ENCODE results near the gene ZDHHC4.

The ZDHHC4 gene

DNA sequence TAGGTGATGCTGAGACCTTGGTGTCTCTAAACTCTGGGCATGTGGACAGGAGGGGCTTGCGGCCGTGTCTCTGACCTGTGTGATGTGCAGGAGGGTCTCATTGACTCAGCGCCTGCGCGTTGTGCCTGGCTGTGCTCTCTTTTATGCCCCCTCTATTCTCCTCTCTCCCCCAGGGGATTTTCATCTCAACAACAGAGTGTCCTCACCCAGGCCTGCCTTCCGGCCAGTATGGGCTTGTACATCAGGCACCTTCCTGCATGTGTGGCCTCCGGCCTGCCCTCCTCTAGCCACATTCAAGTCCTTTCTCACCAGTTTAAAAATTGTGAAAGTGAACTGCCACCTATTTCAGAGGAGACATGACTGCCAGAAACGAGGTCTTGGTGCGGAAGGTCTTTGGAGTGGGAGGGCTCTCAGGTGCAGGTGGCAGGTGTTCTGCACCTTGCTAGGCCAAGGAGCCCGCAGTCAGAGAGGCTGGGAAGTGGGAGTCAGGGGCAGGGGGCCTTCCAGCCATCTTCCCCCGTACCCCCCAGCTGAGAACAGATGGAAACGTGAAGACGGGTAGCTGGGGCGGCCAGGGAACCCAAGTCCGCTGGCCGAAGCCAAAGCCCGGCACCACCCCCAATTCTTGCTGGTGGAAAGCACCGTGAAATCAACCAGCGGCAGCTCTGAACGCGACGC, 12.0 kb downstream of the ZDHHC4 start:
- H3K36me3 ChIP-seq (ENCODE audit: control insufficient read depth in 2 of 2, insufficient read depth in 1 of 2, low read length in 2 of 2) = peaks cover 50 to 60% of the 10 kb centered on the region in 2 experiments
- H3K4me1 ChIP-seq (ENCODE audit: control insufficient read depth, insufficient read depth, low read length) = no peaks in the 10 kb centered on the region
- H3K4me3 ChIP-seq (ENCODE audit: low read depth, low read length) = no peak overlapping the region
- TF ChIP-seq, protein P1, sequence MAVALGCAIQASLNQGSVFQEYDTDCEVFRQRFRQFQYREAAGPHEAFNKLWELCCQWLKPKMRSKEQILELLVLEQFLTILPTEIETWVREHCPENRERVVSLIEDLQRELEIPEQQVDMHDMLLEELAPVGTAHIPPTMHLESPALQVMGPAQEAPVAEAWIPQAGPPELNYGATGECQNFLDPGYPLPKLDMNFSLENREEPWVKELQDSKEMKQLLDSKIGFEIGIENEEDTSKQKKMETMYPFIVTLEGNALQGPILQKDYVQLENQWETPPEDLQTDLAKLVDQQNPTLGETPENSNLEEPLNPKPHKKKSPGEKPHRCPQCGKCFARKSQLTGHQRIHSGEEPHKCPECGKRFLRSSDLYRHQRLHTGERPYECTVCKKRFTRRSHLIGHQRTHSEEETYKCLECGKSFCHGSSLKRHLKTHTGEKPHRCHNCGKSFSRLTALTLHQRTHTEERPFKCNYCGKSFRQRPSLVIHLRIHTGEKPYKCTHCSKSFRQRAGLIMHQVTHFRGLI (tag by site-specific recombination; IDR thresholded peaks at IDR 0.05) = peak; percentile 94
- no peak for TF ChIP-seq ZNF239 (tag by site-specific recombination; IDR thresholded peaks at IDR 0.05)
- TF ChIP-seq KLF9 (tag by site-specific recombination; IDR thresholded peaks at IDR 0.05; ENCODE audit: low read depth) = peak; percentile 24; the same call in 1 of the 2 replicates
- TF ChIP-seq, protein P2, sequence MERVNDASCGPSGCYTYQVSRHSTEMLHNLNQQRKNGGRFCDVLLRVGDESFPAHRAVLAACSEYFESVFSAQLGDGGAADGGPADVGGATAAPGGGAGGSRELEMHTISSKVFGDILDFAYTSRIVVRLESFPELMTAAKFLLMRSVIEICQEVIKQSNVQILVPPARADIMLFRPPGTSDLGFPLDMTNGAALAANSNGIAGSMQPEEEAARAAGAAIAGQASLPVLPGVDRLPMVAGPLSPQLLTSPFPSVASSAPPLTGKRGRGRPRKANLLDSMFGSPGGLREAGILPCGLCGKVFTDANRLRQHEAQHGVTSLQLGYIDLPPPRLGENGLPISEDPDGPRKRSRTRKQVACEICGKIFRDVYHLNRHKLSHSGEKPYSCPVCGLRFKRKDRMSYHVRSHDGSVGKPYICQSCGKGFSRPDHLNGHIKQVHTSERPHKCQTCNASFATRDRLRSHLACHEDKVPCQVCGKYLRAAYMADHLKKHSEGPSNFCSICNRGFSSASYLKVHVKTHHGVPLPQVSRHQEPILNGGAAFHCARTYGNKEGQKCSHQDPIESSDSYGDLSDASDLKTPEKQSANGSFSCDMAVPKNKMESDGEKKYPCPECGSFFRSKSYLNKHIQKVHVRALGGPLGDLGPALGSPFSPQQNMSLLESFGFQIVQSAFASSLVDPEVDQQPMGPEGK (tag by site-specific recombination; IDR thresholded peaks at IDR 0.05) = 0 out of 2 replicates have a peak, but pooled peaks have one; percentile 28
- TF ChIP-seq, protein P3, sequence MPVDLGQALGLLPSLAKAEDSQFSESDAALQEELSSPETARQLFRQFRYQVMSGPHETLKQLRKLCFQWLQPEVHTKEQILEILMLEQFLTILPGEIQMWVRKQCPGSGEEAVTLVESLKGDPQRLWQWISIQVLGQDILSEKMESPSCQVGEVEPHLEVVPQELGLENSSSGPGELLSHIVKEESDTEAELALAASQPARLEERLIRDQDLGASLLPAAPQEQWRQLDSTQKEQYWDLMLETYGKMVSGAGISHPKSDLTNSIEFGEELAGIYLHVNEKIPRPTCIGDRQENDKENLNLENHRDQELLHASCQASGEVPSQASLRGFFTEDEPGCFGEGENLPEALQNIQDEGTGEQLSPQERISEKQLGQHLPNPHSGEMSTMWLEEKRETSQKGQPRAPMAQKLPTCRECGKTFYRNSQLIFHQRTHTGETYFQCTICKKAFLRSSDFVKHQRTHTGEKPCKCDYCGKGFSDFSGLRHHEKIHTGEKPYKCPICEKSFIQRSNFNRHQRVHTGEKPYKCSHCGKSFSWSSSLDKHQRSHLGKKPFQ (tag by site-specific recombination; IDR thresholded peaks at IDR 0.05) = no peak
- peak overlapping the region; percentile 89; the same call in 1 of the 2 replicates for H3K27ac ChIP-seq (ENCODE audit: extremely low read depth, low read depth, low read length)
- POLR2A ChIA-PET = interaction anchor here (0.7 to 1.6 kb wide), 8 partner anchors 11 to 142 kb away, joined by 3 to 7 read pairs (median 3); partner anchors contain the start of genes DAGLB, ZDHHC4 and ZNF316
- no peaks in the 10 kb centered on the region for H3K9me3 ChIP-seq (ENCODE audit: control insufficient read depth, insufficient read depth, low read depth, low read length)
- CTCF ChIA-PET = interaction anchor here (0.5 to 5.5 kb wide), 6 partner anchors 9 to 359 kb away, joined by 4 to 28 read pairs (median 6); no protein-coding TSS in a partner anchor

DNA sequence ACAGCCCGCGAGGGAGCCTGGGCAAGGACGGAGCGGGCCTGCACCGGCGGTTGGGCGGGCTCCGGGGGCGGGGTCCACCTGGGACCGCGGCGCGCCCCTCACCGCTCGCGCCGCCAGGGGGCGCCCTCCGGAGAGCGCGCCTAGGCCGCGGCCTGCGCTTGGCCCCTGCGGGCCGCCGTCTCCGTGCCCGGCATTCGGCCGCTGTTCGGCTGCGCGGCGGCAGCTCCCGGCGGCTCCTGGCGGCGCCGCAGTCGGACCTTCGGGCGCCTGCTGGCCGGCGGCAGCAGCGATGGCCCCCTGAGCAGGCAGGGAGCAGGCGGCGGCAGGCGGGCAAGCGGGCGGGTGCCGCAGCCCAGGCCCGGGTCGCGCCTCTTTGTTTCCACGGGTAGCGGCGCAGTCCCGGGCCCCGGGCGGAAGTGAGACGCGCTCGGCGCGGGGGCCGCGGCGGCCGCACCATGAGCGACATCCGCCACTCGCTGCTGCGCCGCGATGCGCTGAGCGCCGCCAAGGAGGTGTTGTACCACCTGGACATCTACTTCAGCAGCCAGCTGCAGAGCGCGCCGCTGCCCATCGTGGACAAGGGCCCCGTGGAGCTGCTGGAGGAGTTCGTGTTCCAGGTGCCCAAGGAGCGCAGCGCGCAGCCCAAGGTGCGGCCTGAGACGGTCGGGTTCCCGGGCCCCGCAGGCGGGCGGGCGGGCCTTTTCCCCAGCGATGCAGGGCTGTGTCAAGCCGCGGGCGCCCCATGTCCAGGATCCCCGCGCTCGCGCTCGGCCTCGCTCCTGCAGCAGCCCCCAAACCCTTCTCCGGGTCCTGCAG, 12.8 kb downstream of the ZDHHC4 start, which contains the start of gene INTS15:
Gene INTS15 (plus strand): TSS at position 193 of the 816 bp plus-strand sequence. CDS start 263 bp downstream, at position 456.
- Histone ChIP-seq H3K9me3 (ENCODE audit: control insufficient read depth, insufficient read depth, low read depth, low read length) (no peaks in the 10 kb centered on the region), H3K4me3 (ENCODE audit: low read depth, low read length) (peak within 1 kb of the TSS; percentile 88), H3K36me3 (ENCODE audit: control insufficient read depth in 2 of 2, insufficient read depth in 1 of 2, low read length in 2 of 2) (peaks cover 56 to 58% of the 10 kb centered on the region in 2 experiments), H3K27ac (ENCODE audit: extremely low read depth, low read depth, low read length) (peak within 1 kb of the TSS; percentile 89), H3K4me1 (ENCODE audit: control insufficient read depth, insufficient read depth, low read length) (no peaks in the 10 kb centered on the region)
- POLR2A ChIA-PET = interaction anchor here (0.7 to 1.6 kb wide), 10 partner anchors 10 to 266 kb away, joined by 3 to 7 read pairs (median 3); partner anchors contain the start of genes DAGLB, ZDHHC4 and ZNF316
- CTCF ChIA-PET = interaction anchor here (0.5 to 5.5 kb wide), 9 partner anchors 7 to 360 kb away, joined by 3 to 28 read pairs (median 5); no protein-coding TSS in a partner anchor
- TF ChIP-seq OVOL3 (tag by site-specific recombination; IDR thresholded peaks at IDR 0.05) (no peak), SCRT2 (tag by site-specific recombination; IDR thresholded peaks at IDR 0.05) (no peak), ZNF202 (tag by site-specific recombination; IDR thresholded peaks at IDR 0.05; ENCODE audit: borderline replicate concordance) (no peak), SP2 (tag by site-specific recombination; IDR thresholded peaks at IDR 0.05) (no peak), ZNF48 (tag by site-specific recombination; IDR thresholded peaks at IDR 0.05) (no peak), ZXDB (tag by site-specific recombination; IDR thresholded peaks at IDR 0.05) (0 out of 2 replicates have a peak, but pooled peaks have one; percentile 23), WT1 (tag by site-specific recombination; IDR thresholded peaks at IDR 0.05) (no peak; the same call in 1 of the 2 replicates), KLF9 (tag by site-specific recombination; IDR thresholded peaks at IDR 0.05; ENCODE audit: low read depth) (no peak), TCF7L2 (IDR thresholded peaks at IDR 0.05; ENCODE audit: borderline replicate concordance, low read depth, low read length) (no peak), ZFP69B (tag by site-specific recombination; IDR thresholded peaks at IDR 0.05) (no peak), ZNF623 (tag by site-specific recombination; IDR thresholded peaks at IDR 0.05) (no peak), GFI1B (tag by site-specific recombination; IDR thresholded peaks at IDR 0.05) (no peak), HOXA7 (CRISPR knock-in tag; IDR thresholded peaks at IDR 0.05; ENCODE audit: borderline replicate concordance) (no peak), ZNF114 (tag by site-specific recombination; IDR thresholded peaks at IDR 0.05) (no peak), ZNF514 (tag by site-specific recombination; IDR thresholded peaks at IDR 0.05) (no peak), BCL11A (tag by site-specific recombination; IDR thresholded peaks at IDR 0.05; ENCODE audit: low read depth) (no peak), ZNF223 (tag by site-specific recombination; IDR thresholded peaks at IDR 0.05) (no peak), ZNF624 (tag by site-specific recombination; IDR thresholded peaks at IDR 0.05) (no peak), GLIS1 (tag by site-specific recombination; IDR thresholded peaks at IDR 0.05) (no peak), YY2 (tag by site-specific recombination; IDR thresholded peaks at IDR 0.05) (no peak)
- TF ChIP-seq, protein P4, sequence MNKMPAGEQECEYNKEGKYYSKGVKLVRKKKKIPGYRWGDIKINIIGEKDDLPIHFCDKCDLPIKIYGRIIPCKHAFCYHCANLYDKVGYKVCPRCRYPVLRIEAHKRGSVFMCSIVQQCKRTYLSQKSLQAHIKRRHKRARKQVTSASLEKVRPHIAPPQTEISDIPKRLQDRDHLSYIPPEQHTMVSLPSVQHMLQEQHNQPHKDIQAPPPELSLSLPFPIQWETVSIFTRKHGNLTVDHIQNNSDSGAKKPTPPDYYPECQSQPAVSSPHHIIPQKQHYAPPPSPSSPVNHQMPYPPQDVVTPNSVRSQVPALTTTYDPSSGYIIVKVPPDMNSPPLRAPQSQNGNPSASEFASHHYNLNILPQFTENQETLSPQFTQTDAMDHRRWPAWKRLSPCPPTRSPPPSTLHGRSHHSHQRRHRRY (tag by site-specific recombination; IDR thresholded peaks at IDR 0.05) = no peak
- TF ChIP-seq, protein P1 (tag by site-specific recombination; IDR thresholded peaks at IDR 0.05) = no peak

All from HEK293 (cell line).